B cell (primary cell): ENCODE data around the gene DPM2. TPM values are rescaled to one million over a fixed set of nuclear protein-coding genes. Genes with fewer than 3 reads are reported as not detected.
A peak's percentile ranks its signal among the peaks of the same experiment; 100 is the strongest.

Source experiments
- ATAC-seq: fragments of 200-7000 bp; cut with Tn5 transposase; one replicate; pipeline ENCODE4 v1.10.0; 2021; ENCODE audit warnings: low read depth, mild to moderate bottlenecking, moderate number of reproducible peaks, moderate library complexity
- CTCF ChIA-PET: fragments of 350-600 bp; sonication (Branson Sonifier 250); formaldehyde crosslinking; loops from one replicate; lab custom pipeline; 2021; ENCODE audit warnings: antibody characterized with exemption, inconsistent platforms; lab: Charles Lee
- POLR2A ChIA-PET: fragments of 350-600 bp; sonication (Branson Sonifier 250); formaldehyde crosslinking; loops from one replicate; lab custom pipeline; 2021; ENCODE audit warnings: antibody characterized with exemption; lab: Charles Lee
- DNase-seq: peaks from one replicate; pipeline ENCODE4 v3.0.0; 2013
- H2AFZ ChIP-seq: 2 replicates; pipeline ENCODE4 v1.6.1; 2012; ENCODE audit warnings: mild to moderate bottlenecking, low read depth, low read length; ENCODE audit not compliant: insufficient read depth, poor library complexity, severe bottlenecking
- H3K27ac ChIP-seq, 2 donors: 1 replicate in 1 of 2; 2 replicates in 1 of 2; pipeline ENCODE4 v1.5.1; 2012 to 2013; ENCODE audit warnings: low read length in 2 of 2, mild to moderate bottlenecking in 2 of 2, moderate library complexity in 1 of 2
- H3K27me3 ChIP-seq, 4 experiments: fragments of 200-600 bp in 1 of 4; sonication (generic) in 1 of 4; replicated peaks in 1 of 4; 1 replicate in 2 of 4; 2 replicates in 2 of 4; pipeline versions ENCODE4 v1.6.1 to v1.7.0; 2013 to 2016; ENCODE audit warnings: low read length in 3 of 4, mild to moderate bottlenecking in 2 of 4, mixed read lengths in 1 of 4, moderate library complexity in 1 of 4; ENCODE audit not compliant: insufficient read depth in 4 of 4, control insufficient read depth in 3 of 4; ENCODE audit errors: control extremely low read depth in 1 of 4
- H3K36me3 ChIP-seq, 2 experiments: replicated peaks in 1 of 2; 1 replicate in 1 of 2; 2 replicates in 1 of 2; pipeline versions ENCODE4 v1.6.1 to v1.7.1; 2013; ENCODE audit warnings: low read length in 1 of 2; ENCODE audit not compliant: insufficient read depth in 2 of 2, control insufficient read depth in 1 of 2; ENCODE audit errors: control extremely low read depth in 1 of 2, extremely low read depth in 1 of 2
- H3K4me1 ChIP-seq, 2 donors: fragments of 200-600 bp in 1 of 2; sonication (generic) in 1 of 2; 1 replicate in 1 of 2; 2 replicates in 1 of 2; pipeline versions ENCODE4 v1.5.1 to v1.6.1; 2013 to 2017; ENCODE audit warnings: low read length in 2 of 2; ENCODE audit not compliant: control insufficient read depth in 2 of 2, insufficient read depth in 2 of 2
- H3K4me2 ChIP-seq: replicated peaks from 2 replicates; pipeline ENCODE3; 2012; ENCODE audit warnings: mild to moderate bottlenecking, low read depth, low read length; ENCODE audit not compliant: poor library complexity, severe bottlenecking
- H3K4me3 ChIP-seq, 5 experiments: fragments of 200-600 bp in 1 of 5; sonication (generic) in 1 of 5; 1 replicate in 3 of 5; 2 replicates in 2 of 5; pipeline versions ENCODE4 v1.5.1 to v1.7.0; 2011 to 2016; ENCODE audit warnings: low read length in 4 of 5, mild to moderate bottlenecking in 4 of 5, low read depth in 2 of 5, control low read depth in 1 of 5, moderate library complexity in 1 of 5; ENCODE audit not compliant: insufficient read depth in 1 of 5; ENCODE audit errors: control extremely low read depth in 1 of 5, extremely low read depth in 1 of 5
- H3K79me2 ChIP-seq: fragments of 200-600 bp; sonication (generic); one replicate; pipeline ENCODE4 v1.6.0; 2016; ENCODE audit warnings: low read length; ENCODE audit not compliant: control insufficient read depth, insufficient read depth
- H3K9ac ChIP-seq: fragments of 200-600 bp; sonication (generic); 2 replicates; pipeline ENCODE4 v1.6.1; 2017; ENCODE audit warnings: mild to moderate bottlenecking, low read length, moderate library complexity
- H3K9me3 ChIP-seq, 3 donors: one replicate each; pipeline versions ENCODE4 v1.6.1 to v1.7.1; 2013; ENCODE audit warnings: low read length in 2 of 3; ENCODE audit not compliant: control insufficient read depth in 2 of 3, insufficient read depth in 1 of 3; ENCODE audit errors: control extremely low read depth in 1 of 3
- H4K20me1 ChIP-seq: 2 replicates; pipeline ENCODE4 v1.6.0; 2012; ENCODE audit warnings: mild to moderate bottlenecking, low read length; ENCODE audit not compliant: insufficient read depth, control insufficient read depth, poor library complexity, severe bottlenecking
- H3K27ac Mint-ChIP-seq: one replicate; pipeline ENCODE4 v1.8.0; 2021; ENCODE audit warnings: mixed read lengths
- H3K27me3 Mint-ChIP-seq: one replicate; pipeline ENCODE4 v1.8.0; 2021; ENCODE audit warnings: mixed read lengths
- H3K4me1 Mint-ChIP-seq: one replicate; pipeline ENCODE4 v1.8.0; 2021; ENCODE audit warnings: mixed read lengths
- H3K4me3 Mint-ChIP-seq: one replicate; pipeline ENCODE4 v1.8.0; 2021; ENCODE audit warnings: mixed read lengths
- H3K9me3 Mint-ChIP-seq: one replicate; pipeline ENCODE4 v1.8.0; 2022; ENCODE audit warnings: mixed read lengths; ENCODE audit not compliant: insufficient read depth
- EZH2 ChIP-seq: IDR thresholded peaks from 2 replicates; pipeline ENCODE4 v1.6.1; 2012; ENCODE audit warnings: borderline replicate concordance, low read depth, mild to moderate bottlenecking, moderate library complexity, low read length; ENCODE audit not compliant: insufficient read depth, poor library complexity, severe bottlenecking
- WGBS: methylation state at CpG from one replicate; pipeline ENCODE4 v1.1.5; 2013; ENCODE audit warnings: missing lambda C conversion rate; ENCODE audit not compliant: insufficient coverage; 5-methylcytosine and 5-hydroxymethylcytosine counted together
- intact Hi-C: fragments of 100-400 bp; cut with micrococcal nuclease; formaldehyde crosslinking; loops from one replicate; pipeline ENCODE4 v1.10.0; 2022
- polyA plus RNA-seq: library from polyadenylated mRNA; depleted of rRNA; stranded (reverse); fragments of >200 nt; gene quantifications from 2 replicates; pipeline ENCODE4 v1.2.3, GENCODE V29; 2012
- total RNA-seq, 2 donors: library from RNA; stranded (reverse); fragments of 120-200 nt in 1 of 2; gene quantifications; 1 replicate in 1 of 2; 2 replicates in 1 of 2; pipeline versions ENCODE4 v1.2.3 to v1.2.4, GENCODE V29; 2013 to 2022
- TF ChIP-seq, protein P1 (sequence below): fragments of 200-600 bp; IDR thresholded peaks from one replicate; pipeline ENCODE4 v1.8.0; 2022; ENCODE audit warnings: antibody characterized with exemption, mild to moderate bottlenecking

The DPM2 gene
- total and polyA plus RNA-seq, 2 donors (not counting 1 experiment from before 2014, with no cell fraction given), result 34.1 to 42.9 TPM

DNA sequence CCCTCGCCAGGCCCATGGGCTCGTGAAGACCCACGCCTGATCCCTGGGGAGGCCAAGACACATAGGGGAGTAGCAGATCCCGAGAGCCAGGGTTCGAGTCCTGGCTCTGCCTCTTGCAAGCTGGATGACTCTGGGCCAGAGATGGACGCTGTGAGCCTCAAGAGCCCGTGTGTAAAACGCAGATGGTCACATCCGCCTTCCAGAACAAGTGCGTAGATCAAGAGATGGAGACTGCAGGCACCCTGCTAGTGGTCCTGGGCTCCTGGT, 29.1 kb downstream of the DPM2 start:
- H3K4me2 ChIP-seq, result no peak overlapping the region
- WGBS, result 96% methylated on average over 10 of the region's 10 CpGs
- ChIA-PET POLR2A (no interaction called here), CTCF (no interaction called here)
- H3K4me1 ChIP-seq, result peaks cover 41 to 75% of the 10 kb centered on the region in 2 donors
- peaks cover 39% of the 10 kb centered on the region for H3K79me2 ChIP-seq
- no peak overlapping the region for H3K9ac ChIP-seq
- H3K9me3 ChIP-seq, result no peaks in the 10 kb centered on the region
- DNase-seq (no peak), ATAC-seq (no peak)
- peak overlapping the region in 1 of 2 donors; percentile 100 for H3K27ac ChIP-seq
- intact Hi-C loops, result no loop called here
- no peaks in the 10 kb centered on the region for H3K27me3 ChIP-seq
- TF ChIP-seq, protein P1, sequence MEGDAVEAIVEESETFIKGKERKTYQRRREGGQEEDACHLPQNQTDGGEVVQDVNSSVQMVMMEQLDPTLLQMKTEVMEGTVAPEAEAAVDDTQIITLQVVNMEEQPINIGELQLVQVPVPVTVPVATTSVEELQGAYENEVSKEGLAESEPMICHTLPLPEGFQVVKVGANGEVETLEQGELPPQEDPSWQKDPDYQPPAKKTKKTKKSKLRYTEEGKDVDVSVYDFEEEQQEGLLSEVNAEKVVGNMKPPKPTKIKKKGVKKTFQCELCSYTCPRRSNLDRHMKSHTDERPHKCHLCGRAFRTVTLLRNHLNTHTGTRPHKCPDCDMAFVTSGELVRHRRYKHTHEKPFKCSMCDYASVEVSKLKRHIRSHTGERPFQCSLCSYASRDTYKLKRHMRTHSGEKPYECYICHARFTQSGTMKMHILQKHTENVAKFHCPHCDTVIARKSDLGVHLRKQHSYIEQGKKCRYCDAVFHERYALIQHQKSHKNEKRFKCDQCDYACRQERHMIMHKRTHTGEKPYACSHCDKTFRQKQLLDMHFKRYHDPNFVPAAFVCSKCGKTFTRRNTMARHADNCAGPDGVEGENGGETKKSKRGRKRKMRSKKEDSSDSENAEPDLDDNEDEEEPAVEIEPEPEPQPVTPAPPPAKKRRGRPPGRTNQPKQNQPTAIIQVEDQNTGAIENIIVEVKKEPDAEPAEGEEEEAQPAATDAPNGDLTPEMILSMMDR, result no peak
- TF ChIP-seq EZH2, result no peak
- Mint-ChIP-seq H3K27me3 (no peaks in the 10 kb centered on the region), H3K4me1 (peaks cover 67% of the 10 kb centered on the region), H3K4me3 (no peak overlapping the region), H3K27ac (peak overlapping the region; percentile 63), H3K9me3 (no peaks in the 10 kb centered on the region)
- no peaks in the 10 kb centered on the region for H4K20me1 ChIP-seq
- no peak overlapping the region for H2AFZ ChIP-seq
- H3K36me3 ChIP-seq, result peaks cover 0 to 50% of the 10 kb centered on the region in 2 experiments
- H3K4me3 ChIP-seq, result no peak overlapping the region

DNA sequence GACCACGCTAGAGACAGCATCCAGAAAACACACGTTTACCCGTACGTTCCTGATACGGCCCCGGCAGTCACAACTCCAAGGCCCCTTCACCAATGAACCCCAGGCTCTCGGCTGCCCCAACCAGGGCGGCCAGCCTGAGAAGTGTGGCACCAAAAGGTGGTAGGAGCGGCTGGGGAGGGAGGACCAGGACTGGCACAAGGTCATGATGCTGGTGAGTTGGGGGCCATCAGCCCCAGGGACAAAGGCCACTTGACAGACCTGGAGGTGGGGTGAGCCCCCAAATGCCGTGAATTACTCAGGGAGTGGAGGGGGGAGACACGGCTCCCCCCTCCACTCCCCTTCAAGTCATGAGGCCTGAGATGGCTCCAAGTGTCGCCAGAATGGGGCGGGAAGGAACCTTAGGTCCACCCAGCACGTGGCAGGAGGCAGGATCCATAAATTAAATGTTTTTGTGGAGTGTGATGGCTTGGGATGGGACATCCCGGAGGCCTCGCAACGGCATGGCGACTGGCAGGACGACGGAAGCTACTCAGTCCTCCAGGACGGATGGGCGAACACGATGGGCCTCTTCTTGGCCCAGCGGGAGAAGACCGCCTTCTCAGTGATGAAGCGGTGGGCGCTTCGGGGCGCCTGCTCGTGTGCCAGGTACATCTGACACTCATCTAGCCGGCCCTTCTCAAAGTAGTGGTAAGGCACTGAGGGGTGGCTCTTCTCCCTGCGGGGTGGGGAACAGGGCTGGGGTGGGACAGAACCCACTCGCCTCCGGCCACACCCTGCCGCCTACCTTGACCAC, 29.6 kb downstream of the DPM2 start:
- Histone ChIP-seq H3K36me3 (peaks cover 0 to 49% of the 10 kb centered on the region in 2 experiments), H3K4me1 (peaks cover 47 to 79% of the 10 kb centered on the region in 2 donors), H3K27me3 (no peaks in the 10 kb centered on the region), H2AFZ (no peak overlapping the region), H3K9me3 (no peaks in the 10 kb centered on the region), H3K79me2 (peaks cover 39% of the 10 kb centered on the region), H3K4me3 (no peak overlapping the region), H3K9ac (no peak overlapping the region), H3K27ac (peak overlapping the region in 1 of 2 donors; percentile 100), H3K4me2 (no peak overlapping the region), H4K20me1 (no peaks in the 10 kb centered on the region)
- Mint-ChIP-seq H3K9me3 (no peaks in the 10 kb centered on the region), H3K4me3 (no peak overlapping the region), H3K27me3 (no peaks in the 10 kb centered on the region), H3K4me1 (peaks cover 70% of the 10 kb centered on the region), H3K27ac (peak overlapping the region; percentile 75)
- DNase-seq (peak; percentile 11), ATAC-seq (no peak)
- intact Hi-C loops, result no loop called here
- ChIA-PET POLR2A (interaction anchor here (0.6 to 12.6 kb wide), 2 partner anchors 7 to 89 kb away, joined by 8 to 228 read pairs; partner anchors contain the start of gene ST6GALNAC4), CTCF (interaction anchor here (5.8 kb wide), 1 partner anchor 10 kb away, joined by 81 read pairs; the partner anchor contains the start of gene ST6GALNAC4)
- no peak for TF ChIP-seq EZH2
- TF ChIP-seq, protein P1, result no peak
- 94% methylated on average over 26 of the region's 35 CpGs for WGBS
